PC-9 (cell line): ENCODE results near the gene ZFHX3. TPM values are rescaled to one million over a fixed set of nuclear protein-coding genes. Genes with fewer than 3 reads are reported as not detected.

Experiments
- BruUV-seq: library from RNA; stranded (reverse); fragments of 400-500 nt; replicated peaks from 2 replicates; lab custom pipeline; 2021; lab: Mats Ljungman, UMichigan
- CTCF ChIA-PET: fragments of 300-600 bp; sonication (Branson Sonifier 250); formaldehyde crosslinking; loops from one replicate; lab custom pipeline; 2022; ENCODE audit warnings: antibody characterized with exemption; lab: Charles Lee
- POLR2A ChIA-PET: fragments of 300-600 bp; sonication (Branson Sonifier 250); formaldehyde crosslinking; loops from one replicate; lab custom pipeline; 2022; ENCODE audit warnings: antibody characterized with exemption; ENCODE audit not compliant: unreplicated experiment; lab: Charles Lee
- DNase-seq, 2 experiments: peaks; one replicate each; pipeline versions ENCODE4 v3.0.0 to v3.0.0-alpha.2; 2015 to 2022; ENCODE audit warnings: mixed read lengths in 1 of 2
- H2AFZ ChIP-seq: fragments of 200-600 bp; sonication (generic); 2 replicates; pipeline ENCODE4 v1.8.1; 2017; ENCODE audit warnings: antibody characterized with exemption
- H3F3A ChIP-seq: fragments of 200-600 bp; sonication (generic); 2 replicates; pipeline ENCODE4 v1.8.1; 2017; ENCODE audit warnings: antibody characterized with exemption, mild to moderate bottlenecking, low read depth; ENCODE audit not compliant: insufficient read depth
- H3K27ac ChIP-seq: fragments of 200-600 bp; sonication (generic); 2 replicates; pipeline ENCODE4 v1.6.1; 2016; ENCODE audit warnings: mixed run types
- H3K27me3 ChIP-seq: fragments of 200-600 bp; sonication (generic); 2 replicates; pipeline ENCODE4 v1.6.1; 2016; ENCODE audit warnings: low read depth, mixed run types; ENCODE audit not compliant: insufficient read depth
- H3K36me3 ChIP-seq: fragments of 200-600 bp; sonication (generic); 2 replicates; pipeline ENCODE4 v1.6.1; 2016; ENCODE audit warnings: low read depth, mixed run types
- H3K4me1 ChIP-seq: fragments of 200-600 bp; sonication (generic); replicated peaks from 2 replicates; pipeline ENCODE4 v1.6.1; 2016; ENCODE audit warnings: mixed run types; ENCODE audit not compliant: insufficient read depth
- H3K4me2 ChIP-seq: fragments of 200-600 bp; sonication (generic); 2 replicates; pipeline ENCODE4 v1.6.1; 2017; ENCODE audit warnings: mixed run types
- H3K4me3 ChIP-seq: fragments of 200-600 bp; sonication (generic); 2 replicates; pipeline ENCODE4 v1.6.1; 2016; ENCODE audit warnings: mixed run types
- H3K79me2 ChIP-seq: fragments of 200-600 bp; sonication (generic); 2 replicates; pipeline ENCODE4 v1.6.1; 2017; ENCODE audit warnings: low read depth, mixed run types
- H3K9me2 ChIP-seq: fragments of 200-600 bp; sonication (generic); 2 replicates; pipeline ENCODE4 v1.8.1; 2017; ENCODE audit warnings: mild to moderate bottlenecking; ENCODE audit not compliant: insufficient read depth
- H3K9me3 ChIP-seq: fragments of 200-600 bp; sonication (generic); 2 replicates; pipeline ENCODE4 v1.8.1; 2016; ENCODE audit warnings: low read depth; ENCODE audit not compliant: insufficient read depth
- H4K20me1 ChIP-seq: fragments of 200-600 bp; sonication (generic); 2 replicates; pipeline ENCODE4 v1.8.1; 2017; ENCODE audit not compliant: insufficient read depth
- EZH2 ChIP-seq: fragments of 200-600 bp; sonication (generic); IDR thresholded peaks from 2 replicates; pipeline ENCODE4 v1.8.0; 2017; ENCODE audit warnings: antibody characterized with exemption, low read depth
- intact Hi-C: fragments of 100-400 bp; cut with micrococcal nuclease; formaldehyde crosslinking; loops from one replicate; pipeline ENCODE4 v1.10.0; 2022; ENCODE audit not compliant: unreplicated experiment
- total RNA-seq: library from RNA; stranded (reverse); gene quantifications from 2 replicates; pipeline ENCODE4 v1.2.3, GENCODE V29; 2021
- TF ChIP-seq, protein P1 (sequence below): fragments of 200-600 bp; sonication (generic); conservative IDR thresholded peaks from 2 replicates; pipeline ENCODE4 v1.6.1; 2017; ENCODE audit warnings: mixed run types, antibody characterized with exemption, mild to moderate bottlenecking, moderate library complexity

ZFHX3 gene
- total RNA-seq, 1 experiment from 2014 or later, result 23.1 TPM

DNA sequence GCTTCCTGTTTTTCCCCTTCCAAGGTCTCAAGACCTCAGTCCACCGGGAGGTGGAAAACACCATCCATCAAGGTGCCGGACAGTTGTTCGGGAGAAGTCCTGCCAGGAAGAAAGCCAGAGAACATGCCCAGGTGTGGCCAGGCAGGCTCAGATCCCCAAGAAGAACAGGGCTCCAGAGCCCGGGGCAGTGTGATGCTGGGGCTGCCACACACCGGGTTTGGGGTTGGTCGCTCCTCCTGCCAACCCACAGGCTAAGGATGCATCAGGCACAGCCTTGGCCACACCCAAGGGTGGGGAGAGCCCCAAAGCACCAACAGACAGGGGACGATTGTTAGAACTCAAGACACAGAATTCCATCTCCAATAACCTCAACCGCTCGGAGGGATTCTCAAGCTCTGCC, 19.7 kb downstream of the ZFHX3 start:
- intact Hi-C loops, result no loop called here
- Histone ChIP-seq H3K9me2 (no peaks in the 10 kb centered on the region), H3K4me1 (no peaks in the 10 kb centered on the region; the same call in 1 of the 2 replicates), H2AFZ (no peak overlapping the region), H4K20me1 (no peaks in the 10 kb centered on the region), H3K27me3 (no peaks in the 10 kb centered on the region), H3K27ac (no peak overlapping the region), H3K79me2 (peaks cover 98% of the 10 kb centered on the region), H3K4me2 (no peak overlapping the region), H3K36me3 (no peaks in the 10 kb centered on the region), H3K4me3 (no peak overlapping the region), H3F3A (no peaks in the 10 kb centered on the region), H3K9me3 (no peaks in the 10 kb centered on the region)
- ChIA-PET CTCF (no interaction called here), POLR2A (no interaction called here)
- no peak for DNase-seq
- no TSS peak for BruUV-seq
- TF ChIP-seq, protein P1, sequence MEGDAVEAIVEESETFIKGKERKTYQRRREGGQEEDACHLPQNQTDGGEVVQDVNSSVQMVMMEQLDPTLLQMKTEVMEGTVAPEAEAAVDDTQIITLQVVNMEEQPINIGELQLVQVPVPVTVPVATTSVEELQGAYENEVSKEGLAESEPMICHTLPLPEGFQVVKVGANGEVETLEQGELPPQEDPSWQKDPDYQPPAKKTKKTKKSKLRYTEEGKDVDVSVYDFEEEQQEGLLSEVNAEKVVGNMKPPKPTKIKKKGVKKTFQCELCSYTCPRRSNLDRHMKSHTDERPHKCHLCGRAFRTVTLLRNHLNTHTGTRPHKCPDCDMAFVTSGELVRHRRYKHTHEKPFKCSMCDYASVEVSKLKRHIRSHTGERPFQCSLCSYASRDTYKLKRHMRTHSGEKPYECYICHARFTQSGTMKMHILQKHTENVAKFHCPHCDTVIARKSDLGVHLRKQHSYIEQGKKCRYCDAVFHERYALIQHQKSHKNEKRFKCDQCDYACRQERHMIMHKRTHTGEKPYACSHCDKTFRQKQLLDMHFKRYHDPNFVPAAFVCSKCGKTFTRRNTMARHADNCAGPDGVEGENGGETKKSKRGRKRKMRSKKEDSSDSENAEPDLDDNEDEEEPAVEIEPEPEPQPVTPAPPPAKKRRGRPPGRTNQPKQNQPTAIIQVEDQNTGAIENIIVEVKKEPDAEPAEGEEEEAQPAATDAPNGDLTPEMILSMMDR, result no peak
- no peak for TF ChIP-seq EZH2

DNA sequence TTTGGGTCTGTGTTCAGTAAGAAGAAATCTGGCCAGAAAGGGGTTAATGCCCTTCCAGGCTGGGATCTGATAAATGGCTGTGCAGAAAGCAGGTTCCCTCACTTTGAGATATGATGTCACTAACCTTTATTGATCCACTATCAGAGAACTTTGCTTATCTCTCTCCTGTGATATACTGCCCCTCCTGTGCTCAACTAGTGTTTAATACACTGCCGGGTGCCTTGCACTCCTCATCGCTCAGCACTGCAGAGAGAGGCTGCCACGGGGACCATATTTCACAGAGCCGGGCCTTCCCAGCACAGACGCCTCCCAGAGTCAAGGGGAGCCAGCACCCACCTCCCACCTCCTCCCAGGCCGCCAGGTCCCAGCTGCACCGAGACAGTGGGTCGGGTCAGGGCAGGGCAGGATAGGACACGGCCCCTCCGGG, 20.2 kb downstream of the ZFHX3 start:
- Histone ChIP-seq H3K4me2 (no peak overlapping the region), H3K36me3 (no peaks in the 10 kb centered on the region), H2AFZ (no peak overlapping the region), H3F3A (no peaks in the 10 kb centered on the region), H3K4me1 (no peaks in the 10 kb centered on the region), H3K9me3 (no peaks in the 10 kb centered on the region), H4K20me1 (no peaks in the 10 kb centered on the region), H3K27me3 (no peaks in the 10 kb centered on the region), H3K9me2 (no peaks in the 10 kb centered on the region), H3K27ac (no peak overlapping the region), H3K79me2 (peaks cover 97% of the 10 kb centered on the region), H3K4me3 (no peak overlapping the region)
- TF ChIP-seq EZH2, result no peak
- TF ChIP-seq, protein P1, result no peak
- BruUV-seq, result no TSS peak
- no peak for DNase-seq
- ChIA-PET POLR2A (no interaction called here), CTCF (no interaction called here)
- intact Hi-C loops, result no loop called here

DNA sequence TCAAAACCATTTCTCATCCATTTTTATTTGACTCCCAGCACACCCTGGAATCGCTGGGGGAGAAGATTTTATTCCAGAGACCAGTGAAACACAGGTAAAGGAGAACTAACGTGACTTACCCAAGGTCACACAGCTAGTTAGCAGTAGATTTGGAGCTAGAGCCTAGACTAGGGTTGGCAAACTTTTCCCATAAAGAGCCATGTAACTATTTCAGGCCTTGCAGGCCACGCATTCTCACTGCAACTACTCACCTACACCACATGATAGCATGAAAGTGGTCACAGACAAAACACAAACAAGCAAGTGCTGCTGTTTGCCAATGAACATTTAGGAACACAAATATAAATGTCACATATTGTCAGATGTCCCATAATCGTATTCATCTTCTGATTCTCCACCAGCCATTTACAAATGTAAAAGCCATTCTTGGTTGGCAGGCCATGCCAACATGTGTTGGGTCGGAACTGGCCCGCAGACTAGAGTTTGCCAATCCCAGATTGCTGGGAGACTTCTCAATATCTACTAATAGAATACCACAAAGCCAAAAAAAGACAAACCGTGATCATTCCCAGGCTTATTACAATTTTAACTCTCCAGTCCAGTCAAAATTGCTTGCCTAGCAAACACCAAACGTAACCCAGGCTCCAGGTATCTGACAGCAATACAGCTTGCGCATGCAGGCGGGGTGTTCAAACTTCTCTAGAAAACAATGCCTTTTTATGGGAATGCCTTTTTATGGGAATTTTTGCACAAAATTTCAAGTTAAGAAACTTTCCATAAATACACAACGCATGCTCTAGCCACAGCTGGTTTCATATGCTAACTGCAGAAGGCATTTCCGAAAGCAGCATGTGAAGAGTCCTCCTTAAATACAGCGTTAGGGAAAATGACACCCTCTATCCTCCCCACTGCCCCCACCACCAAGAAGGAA, 20.9 kb downstream of the ZFHX3 start:
- BruUV-seq, result no TSS peak
- ChIA-PET POLR2A (no interaction called here), CTCF (interaction anchor here (0.6 kb wide), 1 partner anchor 13 kb away, joined by 5 read pairs; no protein-coding TSS in a partner anchor)
- DNase-seq, result no peak
- H2AFZ ChIP-seq, result no peak overlapping the region
- H3K4me3 ChIP-seq, result no peak overlapping the region
- no peak overlapping the region for H3K27ac ChIP-seq
- H3K9me3 ChIP-seq, result no peaks in the 10 kb centered on the region
- H3K4me1 ChIP-seq, result no peaks in the 10 kb centered on the region
- H3F3A ChIP-seq, result no peaks in the 10 kb centered on the region
- no peak overlapping the region for H3K4me2 ChIP-seq
- peaks cover 97% of the 10 kb centered on the region for H3K79me2 ChIP-seq
- no peak for TF ChIP-seq EZH2
- TF ChIP-seq, protein P1, result no peak
- H3K9me2 ChIP-seq, result no peaks in the 10 kb centered on the region
- no peaks in the 10 kb centered on the region for H3K27me3 ChIP-seq
- intact Hi-C loops, result no loop called here
- H3K36me3 ChIP-seq, result no peaks in the 10 kb centered on the region
- H4K20me1 ChIP-seq, result no peaks in the 10 kb centered on the region
